Tibial artery (tissue), 4 donors: ENCODE data around the gene EGFLAM.

Source experiments
- DNase-seq, 2 donors: peaks; one replicate each; pipeline ENCODE4 v3.0.0-alpha.2; 2019
- H3K27ac ChIP-seq, 2 donors: fragments of 200-600 bp; sonication (generic) in 1 of 2; 1 replicate in 1 of 2; 2 replicates in 1 of 2; pipeline ENCODE4 v1.5.1; 2018 to 2019; ENCODE audit warnings: mild to moderate bottlenecking in 1 of 2
- H3K27me3 ChIP-seq, 2 donors: fragments of 200-600 bp; sonication (generic) in 1 of 2; one replicate each; pipeline versions ENCODE4 v1.5.1 to v1.6.0; 2016 to 2019
- H3K36me3 ChIP-seq, 3 donors: fragments of 200-600 bp; sonication (generic) in 2 of 3; one replicate each; pipeline ENCODE4 v1.5.1; 2016 to 2019; ENCODE audit warnings: mild to moderate bottlenecking in 2 of 3
- H3K4me1 ChIP-seq, 4 donors: fragments of 200-600 bp; sonication (generic) in 2 of 4; 1 replicate in 3 of 4; 2 replicates in 1 of 4; pipeline ENCODE4 v1.5.1; 2016 to 2019
- H3K4me3 ChIP-seq, 2 donors: fragments of 200-600 bp; sonication (generic) in 1 of 2; 1 replicate in 1 of 2; 2 replicates in 1 of 2; pipeline ENCODE4 v1.5.1; 2018 to 2019; ENCODE audit warnings: mild to moderate bottlenecking in 2 of 2
- H3K9me3 ChIP-seq, 3 donors: fragments of 200-600 bp; sonication (generic) in 1 of 3; one replicate each; pipeline ENCODE4 v1.5.1; 2016 to 2019
- intact Hi-C: fragments of 100-400 bp; cut with DNase I; formaldehyde crosslinking; loops from one replicate; pipeline ENCODE4 v1.15.0; 2023; ENCODE audit warnings: low total_unique reads
- TF ChIP-seq, protein P1 (sequence below), 2 experiments: fragments of 200-600 bp in 1 of 2; fragments of 450-650 bp in 1 of 2; IDR thresholded peaks; one replicate each; pipeline ENCODE4 v1.5.1; 2017 to 2019; ENCODE audit warnings: antibody characterized with exemption in 2 of 2, mild to moderate bottlenecking in 1 of 2, moderate library complexity in 1 of 2

Gene EGFLAM

DNA sequence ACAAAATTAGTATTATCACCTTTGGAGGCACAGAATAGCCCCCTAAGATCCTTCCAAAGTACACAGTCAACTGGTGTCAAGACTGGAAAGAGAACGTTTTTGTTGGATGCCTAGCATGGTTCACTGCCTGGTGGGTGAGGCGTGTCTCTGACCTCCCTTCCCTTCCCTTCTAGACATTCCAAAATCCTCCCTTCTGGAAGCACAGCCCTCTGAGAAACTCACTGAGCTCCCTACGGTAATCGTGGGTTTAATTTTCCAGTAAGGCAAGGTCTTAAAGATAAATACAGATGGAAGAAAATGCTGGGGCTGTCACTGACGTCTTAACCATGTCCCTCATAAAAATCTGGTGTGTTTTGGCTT, 159.3 kb downstream of the EGFLAM start:
- Histone ChIP-seq H3K27me3 (no peaks in the 10 kb centered on the region), H3K4me1 (peaks cover 0 to 53% (median 16%) of the 10 kb centered on the region in 4 donors), H3K4me3 (no peak overlapping the region), H3K36me3 (no peaks in the 10 kb centered on the region), H3K27ac (peak overlapping the region; percentile 31 to 60), H3K9me3 (no peaks in the 10 kb centered on the region)
- intact Hi-C loops: no loop called here
- TF ChIP-seq, protein P1, sequence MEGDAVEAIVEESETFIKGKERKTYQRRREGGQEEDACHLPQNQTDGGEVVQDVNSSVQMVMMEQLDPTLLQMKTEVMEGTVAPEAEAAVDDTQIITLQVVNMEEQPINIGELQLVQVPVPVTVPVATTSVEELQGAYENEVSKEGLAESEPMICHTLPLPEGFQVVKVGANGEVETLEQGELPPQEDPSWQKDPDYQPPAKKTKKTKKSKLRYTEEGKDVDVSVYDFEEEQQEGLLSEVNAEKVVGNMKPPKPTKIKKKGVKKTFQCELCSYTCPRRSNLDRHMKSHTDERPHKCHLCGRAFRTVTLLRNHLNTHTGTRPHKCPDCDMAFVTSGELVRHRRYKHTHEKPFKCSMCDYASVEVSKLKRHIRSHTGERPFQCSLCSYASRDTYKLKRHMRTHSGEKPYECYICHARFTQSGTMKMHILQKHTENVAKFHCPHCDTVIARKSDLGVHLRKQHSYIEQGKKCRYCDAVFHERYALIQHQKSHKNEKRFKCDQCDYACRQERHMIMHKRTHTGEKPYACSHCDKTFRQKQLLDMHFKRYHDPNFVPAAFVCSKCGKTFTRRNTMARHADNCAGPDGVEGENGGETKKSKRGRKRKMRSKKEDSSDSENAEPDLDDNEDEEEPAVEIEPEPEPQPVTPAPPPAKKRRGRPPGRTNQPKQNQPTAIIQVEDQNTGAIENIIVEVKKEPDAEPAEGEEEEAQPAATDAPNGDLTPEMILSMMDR (IDR thresholded peaks at IDR 0.05): no peak
- DNase-seq: no peak

DNA sequence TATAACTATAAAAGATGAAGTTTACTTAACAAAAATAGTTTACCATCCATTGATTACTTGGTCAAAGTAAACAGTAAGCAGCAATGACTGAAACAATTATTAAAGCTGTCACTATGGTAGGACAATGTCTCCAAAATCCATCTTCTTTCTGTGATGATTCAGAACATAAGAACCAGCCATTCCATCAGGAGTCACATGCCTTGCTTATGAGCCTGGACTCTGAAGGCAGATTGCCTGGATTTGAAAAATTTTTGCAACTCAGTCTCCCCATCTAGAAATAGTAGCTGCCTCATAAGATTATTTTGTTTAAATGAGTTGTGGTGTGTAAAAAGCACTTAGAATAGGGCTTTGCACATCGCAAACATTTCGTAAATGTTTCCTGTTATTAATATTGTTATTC, 161.9 kb downstream of the EGFLAM start:
- no peak for DNase-seq
- no peaks in the 10 kb centered on the region for H3K9me3 ChIP-seq
- intact Hi-C loops: no loop called here
- no peak overlapping the region for H3K4me3 ChIP-seq
- no peaks in the 10 kb centered on the region for H3K27me3 ChIP-seq
- peak overlapping the region; percentile 37 to 45 for H3K27ac ChIP-seq
- no peaks in the 10 kb centered on the region for H3K36me3 ChIP-seq
- TF ChIP-seq, protein P1 (IDR thresholded peaks at IDR 0.05): no peak
- H3K4me1 ChIP-seq: peaks cover 0 to 32% (median 13%) of the 10 kb centered on the region in 4 donors

DNA sequence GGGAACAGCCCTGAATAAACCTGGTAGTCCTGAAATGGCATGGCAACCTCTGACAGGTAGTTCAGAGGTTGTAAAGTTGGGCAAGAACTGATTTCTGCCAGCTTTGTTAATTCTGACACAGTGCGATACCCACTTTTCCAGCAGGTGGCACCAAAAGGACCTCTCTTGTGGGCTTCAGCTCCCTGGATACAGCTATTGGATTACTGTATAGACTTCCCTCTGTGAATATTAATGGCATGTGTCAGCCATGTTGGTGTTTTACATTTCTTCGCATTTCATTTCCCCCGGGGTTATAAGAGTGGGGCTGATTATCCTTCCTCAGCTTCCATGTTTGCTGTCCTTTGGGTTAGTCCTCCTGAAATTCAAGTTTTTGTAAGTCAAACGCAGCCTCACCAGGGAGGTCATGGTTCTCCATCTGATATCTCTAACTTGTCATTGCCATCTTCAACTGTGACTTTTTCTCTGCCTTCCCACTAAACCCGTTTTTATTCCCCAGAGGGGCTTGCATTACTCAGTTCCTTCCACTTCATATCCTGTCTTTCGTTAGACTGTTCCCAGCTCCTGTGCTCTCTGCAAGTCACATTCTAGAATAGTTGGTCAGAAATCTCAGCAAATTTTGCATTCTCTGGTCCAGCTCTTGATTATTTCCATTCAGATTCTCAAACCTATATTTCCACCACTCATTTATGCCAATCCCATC, 162.5 kb downstream of the EGFLAM start:
- Histone ChIP-seq H3K36me3 (no peaks in the 10 kb centered on the region), H3K27ac (peak overlapping the region; percentile 37 to 45), H3K4me3 (no peak overlapping the region), H3K27me3 (no peaks in the 10 kb centered on the region), H3K4me1 (peaks cover 0 to 32% (median 13%) of the 10 kb centered on the region in 4 donors), H3K9me3 (no peaks in the 10 kb centered on the region)
- TF ChIP-seq, protein P1 (IDR thresholded peaks at IDR 0.05): peak; percentile 65 to 69
- intact Hi-C loops: no loop called here
- DNase-seq: peak; percentile 55 to 76

DNA sequence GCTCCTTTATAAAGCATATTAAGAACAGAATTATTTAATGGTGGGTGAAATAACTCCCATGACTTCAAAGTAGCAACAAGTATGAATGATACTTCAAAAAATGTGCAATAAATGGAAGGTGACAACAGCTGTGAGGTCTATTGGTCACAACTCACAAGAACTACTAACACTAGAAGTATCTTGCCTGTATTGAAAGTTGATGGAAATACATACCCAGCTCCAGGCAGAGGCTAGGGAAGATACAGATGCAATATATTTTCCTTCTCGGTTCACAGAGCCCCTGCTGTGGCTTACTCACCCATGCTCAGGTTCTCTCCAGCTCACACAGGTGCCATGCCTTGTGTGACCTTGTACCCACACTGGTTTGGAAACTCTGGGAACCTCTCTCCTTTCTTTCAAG, 164.3 kb downstream of the EGFLAM start:
- Histone ChIP-seq H3K4me3 (no peak overlapping the region), H3K9me3 (no peaks in the 10 kb centered on the region), H3K4me1 (peaks cover 0 to 15% (median 6%) of the 10 kb centered on the region in 4 donors), H3K27me3 (no peaks in the 10 kb centered on the region), H3K27ac (no peak overlapping the region), H3K36me3 (no peaks in the 10 kb centered on the region)
- intact Hi-C loops: no loop called here
- TF ChIP-seq, protein P1 (IDR thresholded peaks at IDR 0.05): no peak
- no peak for DNase-seq

DNA sequence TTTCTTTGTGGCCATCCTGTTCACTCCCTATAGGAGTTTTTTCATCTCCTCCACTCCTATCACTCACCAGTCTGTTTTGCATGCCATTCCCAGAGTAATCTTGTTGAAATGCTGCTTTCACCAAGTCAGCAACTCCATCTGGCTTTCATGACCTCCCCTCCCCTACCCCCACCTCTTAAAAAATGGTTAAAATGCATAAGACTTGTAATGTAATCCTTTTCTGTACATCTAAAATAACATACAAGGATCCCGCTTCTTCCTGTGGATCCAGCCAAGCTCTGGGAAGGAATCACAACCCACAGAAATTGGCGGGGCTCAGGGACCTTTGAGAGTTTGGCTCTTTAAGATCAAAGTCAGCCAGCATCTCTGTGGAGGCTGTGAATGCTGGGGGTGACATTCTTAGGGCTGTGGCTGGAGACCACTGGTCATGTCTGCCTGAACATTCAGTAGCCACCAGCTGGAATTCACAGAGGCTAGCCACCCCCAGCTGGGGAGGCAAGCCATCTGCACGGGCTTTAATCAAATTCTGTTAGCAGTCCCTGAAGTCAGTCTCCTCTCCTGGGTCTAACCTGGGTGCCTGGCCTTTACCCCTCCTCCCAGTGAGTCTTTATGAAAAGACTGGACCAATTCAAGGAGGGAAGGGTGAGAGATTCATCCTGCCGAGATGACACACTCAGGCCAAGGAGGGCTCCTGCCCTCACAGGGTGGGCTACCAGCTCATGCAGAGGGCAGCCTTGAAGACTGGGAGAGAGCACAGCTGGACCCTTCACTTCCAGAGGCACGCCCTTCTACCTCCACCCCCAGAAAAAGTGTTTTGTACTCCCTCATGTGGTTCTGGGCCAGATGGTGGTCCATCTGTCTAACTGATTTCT, 165.2 kb downstream of the EGFLAM start:
- Histone ChIP-seq H3K27ac (no peak overlapping the region), H3K9me3 (no peaks in the 10 kb centered on the region), H3K4me1 (peaks cover 0 to 7% (median 0%) of the 10 kb centered on the region in 4 donors), H3K27me3 (no peaks in the 10 kb centered on the region), H3K36me3 (no peaks in the 10 kb centered on the region), H3K4me3 (no peak overlapping the region)
- TF ChIP-seq, protein P1 (IDR thresholded peaks at IDR 0.05): no peak
- intact Hi-C loops: no loop called here
- no peak for DNase-seq
